Gastroesophageal sphincter (tissue), 4 donors: ENCODE data around the gene CHRNA9. TPM values are rescaled to one million over a fixed set of nuclear protein-coding genes. Genes with fewer than 3 reads are reported as not detected.

Experiments
- ATAC-seq: fragments of 150-250 bp; one replicate; pipeline ENCODE4 v1.9.1; 2016; ENCODE audit warnings: mild to moderate bottlenecking, moderate library complexity
- H3K27ac ChIP-seq, 4 donors: fragments of 200-600 bp; sonication (generic) in 3 of 4; 1 replicate in 3 of 4; 2 replicates in 1 of 4; pipeline ENCODE4 v1.5.1; 2016 to 2019
- H3K27me3 ChIP-seq: fragments of 200-600 bp; sonication (generic); one replicate; pipeline ENCODE4 v1.5.1; 2019
- H3K36me3 ChIP-seq, 2 donors: fragments of 200-600 bp; sonication (generic); one replicate each; pipeline ENCODE4 v1.5.1; 2019; ENCODE audit warnings: control low read depth in 1 of 2
- H3K4me1 ChIP-seq, 3 donors: fragments of 200-600 bp; sonication (generic); 1 replicate in 2 of 3; 2 replicates in 1 of 3; pipeline ENCODE4 v1.5.1; 2016 to 2019; ENCODE audit warnings: control low read depth in 2 of 3
- H3K4me3 ChIP-seq, 2 donors: fragments of 200-600 bp; sonication (generic); one replicate each; pipeline ENCODE4 v1.5.1; 2019; ENCODE audit warnings: mild to moderate bottlenecking in 1 of 2, moderate library complexity in 1 of 2
- H3K9me3 ChIP-seq, 3 donors: fragments of 200-600 bp; sonication (generic); one replicate each; pipeline ENCODE4 v1.5.1; 2017 to 2019; ENCODE audit warnings: control low read depth in 2 of 3
- CTCF ChIP-seq, 4 experiments: fragments of 200-600 bp in 2 of 4; fragments of 450-650 bp in 2 of 4; sonication (generic) in 1 of 4; IDR thresholded peaks; one replicate each; pipeline ENCODE4 v1.5.1; 2017 to 2019; ENCODE audit warnings: antibody characterized with exemption in 4 of 4, mild to moderate bottlenecking in 2 of 4, moderate library complexity in 2 of 4
- EP300 ChIP-seq: sonication (generic); formaldehyde crosslinking; IDR thresholded peaks from one replicate; pipeline ENCODE4 v1.6.1; 2017; ENCODE audit warnings: antibody characterized with exemption, mild to moderate bottlenecking
- POLR2A ChIP-seq, 2 donors: fragments of 450-650 bp; IDR thresholded peaks; one replicate each; pipeline ENCODE4 v1.6.1; 2017; ENCODE audit warnings: antibody characterized with exemption in 2 of 2, mild to moderate bottlenecking in 2 of 2, moderate library complexity in 1 of 2
- POLR2AphosphoS5 ChIP-seq: sonication (generic); formaldehyde crosslinking; IDR thresholded peaks from one replicate; pipeline ENCODE4 v1.6.1; 2017; ENCODE audit warnings: antibody characterized with exemption
- WGBS, 2 donors: methylation state at CpG; one replicate each; pipeline ENCODE4 v1.1.5; 2018; ENCODE audit warnings: low coverage in 1 of 2; 5-methylcytosine and 5-hydroxymethylcytosine counted together
- total RNA-seq, 4 donors: library from RNA; depleted of rRNA; stranded (reverse); fragments of >200 nt; gene quantifications; one replicate each; pipeline ENCODE4 v1.1.0, GENCODE V29; 2016

CHRNA9 gene
- total RNA-seq, 4 donors from 2014 or later = not detected

- no peak for ATAC-seq
- H3K27ac ChIP-seq = no peak overlapping the region
- TF ChIP-seq POLR2AphosphoS5 (no peak), EP300 (no peak), CTCF (IDR thresholded peaks at IDR 0.05) (no peak)
- H3K27me3 ChIP-seq = no peaks in the 10 kb centered on the region
- no peak overlapping the region for H3K4me3 ChIP-seq
- H3K4me1 ChIP-seq = no peaks in the 10 kb centered on the region
- WGBS, 2 donors = 38 to 55% methylated on average over 3 of the region's 3 CpGs
- no peaks in the 10 kb centered on the region for H3K36me3 ChIP-seq
- H3K9me3 ChIP-seq = no peaks in the 10 kb centered on the region
Observed at GRCh38 chr4:40372651-40373050, 37.5 kb downstream of the CHRNA9 start.

- Histone ChIP-seq H3K9me3 (no peaks in the 10 kb centered on the region), H3K27ac (no peak overlapping the region), H3K4me3 (no peak overlapping the region), H3K36me3 (no peaks in the 10 kb centered on the region), H3K4me1 (no peaks in the 10 kb centered on the region), H3K27me3 (no peaks in the 10 kb centered on the region)
- 89 to 94% methylated on average over 3 of the region's 3 CpGs for WGBS, 2 donors
- TF ChIP-seq POLR2A (IDR thresholded peaks at IDR 0.05) (no peak), EP300 (no peak), POLR2AphosphoS5 (no peak), CTCF (IDR thresholded peaks at IDR 0.05) (no peak)
- ATAC-seq = no peak
Observed at GRCh38 chr4:40373636-40374035, 38.5 kb downstream of the CHRNA9 start.

GRCh38 chr4:40375095-40375494 lies 40.0 kb downstream of the CHRNA9 start:
- WGBS, 2 donors = 78 to 95% methylated on average over 4 to 8 of the region's 10 CpGs
- no peaks in the 10 kb centered on the region for H3K4me1 ChIP-seq
- no peak for ATAC-seq
- H3K9me3 ChIP-seq = no peaks in the 10 kb centered on the region
- no peak overlapping the region for H3K27ac ChIP-seq
- TF ChIP-seq CTCF (IDR thresholded peaks at IDR 0.05) (no peak), POLR2AphosphoS5 (no peak), EP300 (no peak), POLR2A (IDR thresholded peaks at IDR 0.05) (no peak)
- H3K27me3 ChIP-seq = no peaks in the 10 kb centered on the region
- H3K36me3 ChIP-seq = no peaks in the 10 kb centered on the region
- H3K4me3 ChIP-seq = no peak overlapping the region

- Histone ChIP-seq H3K9me3 (no peaks in the 10 kb centered on the region), H3K4me1 (no peaks in the 10 kb centered on the region)
- no peak for ATAC-seq
Observed at GRCh38 chr4:40375620-40376019, 40.5 kb downstream of the CHRNA9 start.

More at GRCh38 chr4:40375620-40376019, 40.5 kb downstream of the CHRNA9 start:
- H3K4me3 ChIP-seq = no peak overlapping the region
- no peak for TF ChIP-seq EP300
- no peak for TF ChIP-seq CTCF (IDR thresholded peaks at IDR 0.05)
- no peak for TF ChIP-seq POLR2AphosphoS5
- TF ChIP-seq POLR2A (IDR thresholded peaks at IDR 0.05) = no peak
- no peaks in the 10 kb centered on the region for H3K36me3 ChIP-seq
- no peaks in the 10 kb centered on the region for H3K27me3 ChIP-seq
- WGBS, 2 donors = 88 to 100% methylated on average over 1 to 2 of the region's 2 CpGs
- H3K27ac ChIP-seq = no peak overlapping the region
